Fibroblast of pulmonary artery (primary cell): ENCODE data around the gene ANKRD66.

Source experiments
- DNase-seq: peaks from one replicate; pipeline ENCODE4 v3.0.0-alpha.2; 2010; ENCODE audit warnings: low read depth
- H3K4me3 ChIP-seq: replicated peaks from 2 replicates; pipeline ENCODE4 v1.5.1; 2011; ENCODE audit warnings: low read depth, mild to moderate bottlenecking, control low read depth, low read length, moderate library complexity
- TF ChIP-seq, protein P1 (sequence below): IDR thresholded peaks from 2 replicates; pipeline ENCODE4 v1.5.1; 2011; ENCODE audit warnings: mild to moderate bottlenecking, control low read depth, low read length, inconsistent platforms; ENCODE audit errors: missing control alignments

ANKRD66 gene

DNA sequence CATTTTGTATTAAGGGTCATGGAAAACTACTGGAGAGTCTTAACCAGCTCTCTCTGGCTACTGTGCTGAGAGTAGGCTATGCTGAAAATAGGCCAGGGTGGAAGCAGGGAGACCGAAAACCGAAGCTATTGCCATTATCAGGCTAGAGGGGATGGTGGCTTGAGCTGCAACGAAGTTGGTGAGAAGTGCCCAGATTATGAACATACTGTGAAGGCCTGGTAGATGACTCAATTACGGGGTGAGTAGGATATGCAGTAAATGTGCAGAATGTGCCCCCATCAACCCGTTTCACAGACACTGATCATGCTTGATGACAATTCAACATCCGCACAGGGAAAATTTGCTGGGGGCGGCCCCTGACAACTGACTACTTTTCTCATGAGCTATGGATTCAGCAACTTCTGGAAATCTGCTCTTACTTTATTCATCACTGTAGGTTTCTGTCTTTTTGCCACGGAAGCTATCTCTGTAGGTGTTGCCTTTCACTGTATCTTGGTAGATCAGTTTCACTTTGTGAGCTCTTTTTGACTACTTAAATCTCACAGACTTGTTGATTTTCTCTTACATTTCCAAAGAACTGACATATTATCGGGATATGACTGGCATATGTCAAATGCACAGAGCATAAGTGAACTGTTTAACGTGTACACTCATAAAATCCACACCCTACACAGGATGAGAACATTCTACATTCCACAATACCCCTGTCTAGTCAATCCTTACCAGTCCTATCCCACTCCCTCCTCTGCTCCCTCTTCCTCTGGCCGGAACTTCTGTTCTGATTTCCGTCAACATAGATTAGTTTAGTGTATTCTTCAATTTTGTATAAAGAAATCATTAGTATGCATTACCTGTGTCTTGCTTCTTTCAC lies 31.0 kb downstream of the ANKRD66 start:
- no peak overlapping the region for H3K4me3 ChIP-seq
- DNase-seq, result no peak
- TF ChIP-seq, protein P1, sequence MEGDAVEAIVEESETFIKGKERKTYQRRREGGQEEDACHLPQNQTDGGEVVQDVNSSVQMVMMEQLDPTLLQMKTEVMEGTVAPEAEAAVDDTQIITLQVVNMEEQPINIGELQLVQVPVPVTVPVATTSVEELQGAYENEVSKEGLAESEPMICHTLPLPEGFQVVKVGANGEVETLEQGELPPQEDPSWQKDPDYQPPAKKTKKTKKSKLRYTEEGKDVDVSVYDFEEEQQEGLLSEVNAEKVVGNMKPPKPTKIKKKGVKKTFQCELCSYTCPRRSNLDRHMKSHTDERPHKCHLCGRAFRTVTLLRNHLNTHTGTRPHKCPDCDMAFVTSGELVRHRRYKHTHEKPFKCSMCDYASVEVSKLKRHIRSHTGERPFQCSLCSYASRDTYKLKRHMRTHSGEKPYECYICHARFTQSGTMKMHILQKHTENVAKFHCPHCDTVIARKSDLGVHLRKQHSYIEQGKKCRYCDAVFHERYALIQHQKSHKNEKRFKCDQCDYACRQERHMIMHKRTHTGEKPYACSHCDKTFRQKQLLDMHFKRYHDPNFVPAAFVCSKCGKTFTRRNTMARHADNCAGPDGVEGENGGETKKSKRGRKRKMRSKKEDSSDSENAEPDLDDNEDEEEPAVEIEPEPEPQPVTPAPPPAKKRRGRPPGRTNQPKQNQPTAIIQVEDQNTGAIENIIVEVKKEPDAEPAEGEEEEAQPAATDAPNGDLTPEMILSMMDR, result no peak

DNA sequence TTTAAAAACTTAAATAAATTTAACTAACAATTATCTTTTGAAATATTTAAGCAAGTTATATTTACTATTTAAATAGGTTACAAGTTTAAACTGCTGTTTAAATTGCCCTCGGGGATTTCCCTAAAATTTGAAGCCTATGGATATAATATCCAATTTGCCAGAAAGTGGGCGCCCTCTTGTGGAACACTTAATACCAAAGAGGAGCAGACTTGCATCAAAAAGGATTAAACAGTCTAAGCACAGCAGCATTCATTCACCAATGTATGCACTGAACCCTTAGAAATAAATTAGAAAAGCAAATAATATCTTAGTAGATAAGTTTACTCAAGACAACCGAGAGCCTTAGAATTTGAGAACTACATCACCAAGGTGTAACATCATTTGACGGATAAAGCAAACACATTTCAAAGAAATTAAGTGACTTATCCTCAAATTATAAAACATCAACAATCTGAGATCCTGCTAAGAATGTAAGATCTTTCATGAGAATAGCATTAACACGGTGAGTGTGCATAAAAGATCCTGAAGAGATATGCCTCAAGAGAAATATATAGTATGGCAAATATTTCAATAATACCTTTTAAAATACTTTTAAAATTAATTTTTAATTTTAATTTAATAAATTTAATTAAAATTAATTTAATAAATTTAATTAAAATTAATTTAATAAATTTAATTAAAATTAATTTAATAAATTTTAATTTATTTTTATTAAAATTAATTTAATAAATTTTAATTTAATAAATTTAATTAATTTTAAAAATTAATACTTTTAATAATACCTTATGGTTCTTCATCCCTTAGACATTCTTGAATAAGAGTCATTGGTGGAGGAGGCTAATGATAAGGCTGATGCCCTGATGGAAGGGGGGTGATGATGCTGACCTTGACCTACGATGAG lies 35.0 kb downstream of the ANKRD66 start:
- peak; percentile 74 for DNase-seq
- TF ChIP-seq, protein P1, result peak; percentile 73
- H3K4me3 ChIP-seq, result no peak overlapping the region

DNA sequence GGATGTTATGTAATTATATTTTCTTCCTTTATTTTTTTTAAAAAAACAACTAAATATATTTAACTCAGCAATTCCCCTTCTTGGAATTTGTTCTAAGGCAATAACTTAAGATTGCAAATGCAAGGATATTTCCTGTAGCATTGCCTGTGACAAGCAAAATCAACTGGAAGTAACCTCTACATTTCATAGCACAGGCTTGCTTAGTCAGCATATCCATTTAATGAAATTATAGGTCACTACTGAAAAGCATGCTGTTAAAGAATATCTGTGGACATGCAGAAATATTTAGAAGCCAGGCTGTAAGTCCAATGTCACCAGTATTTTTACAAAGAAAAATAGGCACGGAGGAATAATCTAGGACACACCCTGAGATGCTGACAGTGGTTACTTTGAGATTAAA lies 37.8 kb downstream of the ANKRD66 start:
- no peak for DNase-seq
- TF ChIP-seq, protein P1, result no peak
- H3K4me3 ChIP-seq, result no peak overlapping the region

DNA sequence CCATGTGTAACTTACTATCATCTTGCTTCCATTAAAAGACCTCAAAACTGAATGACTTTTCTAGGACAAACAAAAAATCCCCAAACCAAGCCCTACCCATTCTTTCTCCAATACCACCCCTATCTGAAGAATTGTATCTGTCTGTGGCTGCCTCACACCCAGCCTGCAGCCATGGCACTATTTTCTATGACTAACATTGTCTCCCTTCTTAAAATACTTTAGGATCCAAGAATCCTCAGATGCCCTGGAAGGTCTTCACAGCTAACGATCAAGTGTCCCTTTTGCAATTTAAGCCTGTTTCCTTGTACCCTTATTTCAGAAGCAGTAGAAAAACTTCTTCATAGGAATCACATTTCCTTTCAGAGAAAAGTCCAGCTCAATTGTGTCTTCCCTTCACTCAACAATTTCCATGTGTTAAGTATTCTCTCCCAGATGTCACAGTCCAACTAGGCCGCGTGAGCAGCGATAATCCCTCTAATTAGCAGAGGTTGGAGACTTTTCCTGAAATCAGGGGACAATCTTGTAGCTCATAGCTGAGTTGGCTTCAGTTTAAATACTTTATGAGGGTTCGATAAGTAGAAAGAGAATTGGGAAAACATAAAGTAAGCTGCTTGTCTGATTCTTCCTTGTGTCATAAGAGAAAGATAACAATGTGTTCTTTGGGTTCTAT lies 41.3 kb downstream of the ANKRD66 start:
- no peak overlapping the region for H3K4me3 ChIP-seq
- no peak for DNase-seq

DNA sequence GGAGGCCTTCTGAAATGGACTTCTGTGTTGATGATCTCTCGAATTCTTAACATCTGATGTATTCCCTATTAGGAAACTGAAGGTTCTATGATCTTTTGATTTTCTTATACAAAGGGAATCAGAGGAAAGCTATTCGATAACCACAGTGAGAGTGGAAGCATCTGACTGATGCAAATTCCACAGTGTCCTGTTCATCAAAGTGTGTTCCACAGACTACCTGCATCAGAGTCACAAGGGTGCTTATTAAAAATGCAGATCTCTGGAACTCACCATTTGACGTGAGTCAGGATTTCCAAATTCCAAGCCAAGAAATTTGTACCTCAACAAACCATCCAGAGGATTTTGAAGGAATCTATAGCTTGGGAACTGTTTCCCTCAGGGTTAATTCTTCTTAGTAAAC lies 42.1 kb downstream of the ANKRD66 start:
- TF ChIP-seq, protein P1, result no peak
- DNase-seq, result no peak
- H3K4me3 ChIP-seq, result no peak overlapping the region

More for the DNA sequence above, 41.3 kb downstream of the ANKRD66 start:
- TF ChIP-seq, protein P1, result no peak

DNA sequence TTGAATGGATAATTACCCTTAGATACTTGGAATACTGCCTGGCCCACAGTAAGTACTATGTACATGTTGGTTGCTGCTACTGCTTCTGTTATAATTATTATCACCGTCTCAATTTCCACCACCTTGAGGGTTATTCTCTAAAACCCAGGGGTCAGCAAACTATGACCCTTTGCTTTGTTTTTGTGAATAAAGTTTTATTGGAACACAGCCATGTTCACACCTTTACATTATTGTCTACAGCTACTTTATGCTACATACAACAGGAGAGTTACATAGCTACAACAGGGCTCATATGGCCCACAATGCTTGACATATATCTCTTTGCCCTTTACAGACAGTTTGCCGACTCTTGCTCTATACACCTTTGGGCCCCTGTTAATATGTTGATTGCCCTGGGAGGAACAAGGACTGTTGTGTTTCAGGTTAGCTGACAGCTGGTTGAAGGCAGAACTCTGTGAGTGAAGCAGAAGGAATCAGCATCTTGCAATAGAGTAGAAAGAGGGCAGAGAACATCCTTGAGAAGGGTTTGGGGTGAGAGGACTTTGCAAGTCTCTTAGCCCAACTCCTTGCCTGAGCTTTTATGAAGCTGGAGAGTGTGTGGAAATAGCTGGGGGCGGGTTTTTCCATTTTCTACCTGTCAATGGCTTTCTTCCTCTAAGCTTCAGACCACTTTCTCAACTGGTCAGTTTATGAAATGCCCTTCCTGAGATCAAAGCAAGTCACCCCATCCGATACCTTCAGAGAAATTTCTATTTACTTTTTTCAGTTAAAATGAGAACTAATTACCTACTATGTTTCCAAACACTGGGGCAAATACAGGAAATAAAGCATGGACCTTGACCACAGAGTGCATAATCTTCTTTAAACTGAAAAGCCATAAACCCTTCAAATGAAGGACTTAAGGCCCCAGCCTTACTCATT lies 43.0 kb downstream of the ANKRD66 start:
- no peak for DNase-seq
- TF ChIP-seq, protein P1, result no peak
- H3K4me3 ChIP-seq, result no peak overlapping the region
